H1 (cell line): ENCODE measurements around the gene ADGB. TPM values are rescaled to one million over a fixed set of nuclear protein-coding genes. Genes with fewer than 3 reads are reported as not detected.

Experiments used
- CTCF ChIA-PET: fragments of 300-600 bp; sonication (Branson Sonifier 250); formaldehyde crosslinking; loops from one replicate; lab custom pipeline; 2021; ENCODE audit not compliant: partially characterized antibody; lab: Charles Lee
- POLR2A ChIA-PET: fragments of 300-600 bp; sonication (Branson Sonifier 250); formaldehyde crosslinking; loops from one replicate; lab custom pipeline; 2021; ENCODE audit warnings: inconsistent platforms; ENCODE audit not compliant: partially characterized antibody; lab: Charles Lee
- DNase-seq, 2 experiments: peaks; one replicate each; pipeline versions ENCODE4 v3.0.0 to v3.0.0-alpha.2; 2010 to 2022; ENCODE audit warnings: low spot score in 2 of 2, low read depth in 1 of 2, mixed read lengths in 1 of 2
- FAIRE-seq: peaks from 2 replicates; lab custom pipeline; 2011; peaks lifted over from hg19 to GRCh38; lab: Jason Lieb, UNC
- H2AFZ ChIP-seq: 2 replicates; pipeline ENCODE4 v1.8.1; 2012; ENCODE audit warnings: low read length, inconsistent platforms
- H2AK5ac ChIP-seq: 2 replicates; pipeline ENCODE4 v1.6.1; 2013; ENCODE audit warnings: low read depth, low read length
- H2BK120ac ChIP-seq: replicated peaks from 2 replicates; pipeline ENCODE3; 2013; ENCODE audit warnings: low read depth, low read length, inconsistent platforms
- H2BK12ac ChIP-seq: 2 replicates; pipeline ENCODE4 v1.6.1; 2013; ENCODE audit warnings: low read depth, low read length
- H2BK15ac ChIP-seq: 2 replicates; pipeline ENCODE4 v1.6.1; 2013; ENCODE audit warnings: low read length
- H2BK20ac ChIP-seq: 2 replicates; pipeline ENCODE4 v1.6.1; 2013; ENCODE audit warnings: low read length
- H2BK5ac ChIP-seq: 2 replicates; pipeline ENCODE4 v1.6.1; 2013; ENCODE audit warnings: low read depth, low read length
- H3K14ac ChIP-seq: 2 replicates; pipeline ENCODE4 v1.6.1; 2013; ENCODE audit warnings: inconsistent platforms; ENCODE audit not compliant: insufficient read length
- H3K18ac ChIP-seq: 2 replicates; pipeline ENCODE4 v1.6.1; 2013; ENCODE audit warnings: low read length; ENCODE audit errors: extremely low read depth
- H3K23ac ChIP-seq: 2 replicates; pipeline ENCODE4 v1.6.1; 2013; ENCODE audit warnings: inconsistent platforms; ENCODE audit not compliant: insufficient read length
- H3K23me2 ChIP-seq: 2 replicates; pipeline ENCODE4 v1.6.1; 2013; ENCODE audit warnings: low read depth, low read length
- H3K27ac ChIP-seq: 2 replicates; pipeline ENCODE4 v1.6.1; 2011; ENCODE audit warnings: low read depth, low read length, inconsistent platforms
- H3K27me3 ChIP-seq, 4 experiments: replicated peaks in 1 of 4; 1 replicate in 1 of 4; 2 replicates in 3 of 4; pipeline versions ENCODE4 v1.6.1 to v1.8.1; 2011 to 2013; ENCODE audit warnings: low read length in 3 of 4, mild to moderate bottlenecking in 3 of 4, inconsistent platforms in 2 of 4, mixed read lengths in 2 of 4, moderate library complexity in 1 of 4; ENCODE audit not compliant: control insufficient read depth in 3 of 4, insufficient read depth in 3 of 4; ENCODE audit errors: extremely low read depth in 1 of 4
- H3K36me3 ChIP-seq, 4 experiments: 2 replicates each; pipeline versions ENCODE4 v1.6.1 to v1.8.1; 2011 to 2013; ENCODE audit warnings: mild to moderate bottlenecking in 4 of 4, low read length in 3 of 4, moderate library complexity in 2 of 4, control low read depth in 1 of 4, inconsistent platforms in 1 of 4; ENCODE audit not compliant: insufficient read depth in 4 of 4, control insufficient read depth in 2 of 4
- H3K4ac ChIP-seq: replicated peaks from 2 replicates; pipeline ENCODE3; 2013; ENCODE audit warnings: low read length, low read depth, mixed read lengths, inconsistent platforms; ENCODE audit not compliant: insufficient read length
- H3K4me1 ChIP-seq, 4 experiments: replicated peaks in 1 of 4; 1 replicate in 1 of 4; 2 replicates in 3 of 4; pipeline versions ENCODE4 v1.6.1 to v1.8.1; 2011 to 2013; ENCODE audit warnings: low read length in 3 of 4, inconsistent platforms in 2 of 4, mixed read lengths in 1 of 4; ENCODE audit not compliant: insufficient read depth in 4 of 4, control insufficient read depth in 3 of 4
- H3K4me2 ChIP-seq, 2 experiments: 2 replicates each; pipeline versions ENCODE4 v1.6.1 to v1.8.1; 2011 to 2013; ENCODE audit warnings: low read depth in 2 of 2, low read length in 2 of 2, control low read depth in 1 of 2, inconsistent platforms in 1 of 2, mild to moderate bottlenecking in 1 of 2; ENCODE audit not compliant: insufficient read depth in 1 of 2
- H3K4me3 ChIP-seq, 4 experiments: fragments of 200-600, 300-600 bp in 1 of 4; sonication (generic), shearing (Covaris generic), sonication (Bioruptor Twin) in 1 of 4; 2 replicates each; pipeline versions ENCODE4 v1.5.1 to v1.8.1; 2011 to 2016; ENCODE audit warnings: low read length in 4 of 4, low read depth in 3 of 4, control low read depth in 2 of 4, inconsistent platforms in 2 of 4, mild to moderate bottlenecking in 2 of 4, mixed read lengths in 1 of 4, moderate library complexity in 1 of 4; ENCODE audit not compliant: insufficient read depth in 2 of 4; ENCODE audit errors: extremely low read depth in 1 of 4
- H3K56ac ChIP-seq: replicated peaks from 2 replicates; pipeline ENCODE3; 2013; ENCODE audit warnings: low read depth, mild to moderate bottlenecking, mixed read lengths, low read length, inconsistent platforms; ENCODE audit not compliant: insufficient read length
- H3K79me1 ChIP-seq: 2 replicates; pipeline ENCODE4 v1.6.1; 2013; ENCODE audit warnings: low read depth, low read length, control low read depth
- H3K79me2 ChIP-seq, 2 experiments: 2 replicates each; pipeline versions ENCODE4 v1.6.1 to v1.8.1; 2012 to 2013; ENCODE audit warnings: low read length in 2 of 2, mild to moderate bottlenecking in 2 of 2, inconsistent platforms in 1 of 2; ENCODE audit not compliant: insufficient read depth in 2 of 2, control insufficient read depth in 1 of 2
- H3K9ac ChIP-seq, 4 experiments: replicated peaks in 1 of 4; 1 replicate in 1 of 4; 2 replicates in 3 of 4; pipeline versions ENCODE4 v1.6.1 to v1.8.1; 2011 to 2013; ENCODE audit warnings: low read depth in 3 of 4, low read length in 3 of 4, control low read depth in 2 of 4, mild to moderate bottlenecking in 2 of 4, moderate library complexity in 2 of 4, inconsistent platforms in 1 of 4; ENCODE audit errors: extremely low read depth in 1 of 4
- H3K9me3 ChIP-seq, 2 experiments: 2 replicates each; pipeline versions ENCODE4 v1.6.1 to v1.8.1; 2012 to 2013; ENCODE audit warnings: mild to moderate bottlenecking in 2 of 2, moderate library complexity in 2 of 2, control low read depth in 1 of 2, inconsistent platforms in 1 of 2, low read depth in 1 of 2, low read length in 1 of 2, mixed read lengths in 1 of 2; ENCODE audit not compliant: insufficient read depth in 2 of 2
- H4K20me1 ChIP-seq, 2 experiments: replicated peaks in 1 of 2; 2 replicates each; pipeline versions ENCODE3 to v1.8.1; 2011 to 2013; ENCODE audit warnings: inconsistent platforms in 2 of 2, low read length in 2 of 2, mild to moderate bottlenecking in 1 of 2; ENCODE audit not compliant: insufficient read depth in 2 of 2, control insufficient read depth in 1 of 2
- H4K5ac ChIP-seq: 2 replicates; pipeline ENCODE4 v1.6.1; 2013; ENCODE audit warnings: low read length, low read depth, mixed read lengths, inconsistent platforms; ENCODE audit not compliant: insufficient read length
- H4K8ac ChIP-seq: 2 replicates; pipeline ENCODE4 v1.8.0; 2013; ENCODE audit warnings: mild to moderate bottlenecking, moderate library complexity, low read length, inconsistent platforms; ENCODE audit not compliant: insufficient read depth; ENCODE audit errors: extremely low read depth
- H4K91ac ChIP-seq: replicated peaks from 2 replicates; pipeline ENCODE3; 2013; ENCODE audit warnings: low read length, mixed read lengths, inconsistent platforms; ENCODE audit not compliant: insufficient read length
- ATF2 ChIP-seq: IDR thresholded peaks from 2 replicates; pipeline ENCODE4 v1.6.1; 2012; ENCODE audit warnings: low read length, inconsistent platforms
- CREB1 ChIP-seq: IDR thresholded peaks from 2 replicates; pipeline ENCODE4 v1.6.1; 2012; ENCODE audit warnings: inconsistent platforms
- SIX5 ChIP-seq: IDR thresholded peaks from 2 replicates; pipeline ENCODE4 v1.6.1; 2011; ENCODE audit warnings: mild to moderate bottlenecking, low read depth, low read length
- WGBS, 2 experiments: shearing (Covaris generic) in 1 of 2; methylation state at CpG; one replicate each; pipeline versions ENCODE4 v1.1.6 to v1.1.7; 2013 to 2015; ENCODE audit warnings: low lambda C conversion rate in 2 of 2, mixed read lengths in 2 of 2, inconsistent platforms in 1 of 2, low coverage in 1 of 2, missing lambda C conversion rate in 1 of 2; ENCODE audit not compliant: insufficient replicate concordance in 2 of 2, insufficient coverage in 1 of 2, insufficient read length in 1 of 2; ENCODE audit errors: extremely low coverage in 1 of 2, missing lambda C conversion rate in 1 of 2; 5-methylcytosine and 5-hydroxymethylcytosine counted together
- polyA plus RNA-seq, 7 experiments: library from polyadenylated mRNA; depleted of rRNA in 3 of 7; stranded (reverse) in 5 of 7; unstranded in 2 of 7; fragments of >200 nt in 5 of 7; fragments of 200-250 nt in 2 of 7; gene quantifications; 1 replicate in 5 of 7; 2 replicates in 1 of 7; 4 replicates in 1 of 7; pipeline versions ENCODE4 v1.2.1 to v1.2.3, GENCODE V29; 2011 to 2013; ENCODE audit warnings: missing spikeins in 2 of 7, mixed read lengths in 2 of 7
- total RNA-seq: library from RNA; stranded (reverse); fragmentation: NEBNext Ultra II Directional; extraction: Animal tissue kit (Norgen Biotek cat#: 25700); gene quantifications from 2 replicates; pipeline ENCODE4 v1.2.1, GENCODE V29; 2021

ADGB gene
- total and polyA plus RNA-seq, 2 of the 8 experiments (the other 6 are each of a cell fraction or from before 2014, with no cell fraction given), result not detected

- TF ChIP-seq SIX5 (no peak), ATF2 (no peak), CREB1 (no peak)
- CTCF ChIA-PET, result interaction anchor here (0.9 to 1.3 kb wide), 3 partner anchors 8 to 517 kb away, joined by 3 to 5 read pairs (median 4); no protein-coding TSS in a partner anchor
Measured at GRCh38 chr6:146864885-146865284, 266.1 kb downstream of the ADGB start.

More at GRCh38 chr6:146864885-146865284, 266.1 kb downstream of the ADGB start:
- Histone ChIP-seq H3K9me3 (no peaks in the 10 kb centered on the region), H3K27ac (no peak overlapping the region), H2BK120ac (no peak overlapping the region), H2BK20ac (no peak overlapping the region), H3K23me2 (no peaks in the 10 kb centered on the region), H2AK5ac (no peak overlapping the region), H4K91ac (no peak overlapping the region), H4K20me1 (no peaks in the 10 kb centered on the region), H4K8ac (no peak overlapping the region), H3K4ac (no peak overlapping the region), H3K4me2 (no peak overlapping the region), H2AFZ (no peak overlapping the region), H3K4me3 (no peak overlapping the region), H3K36me3 (no peaks in the 10 kb centered on the region), H3K18ac (no peak overlapping the region), H3K79me2 (no peaks in the 10 kb centered on the region), H2BK15ac (no peak overlapping the region), H3K4me1 (no peaks in the 10 kb centered on the region), H3K23ac (no peak overlapping the region), H4K5ac (no peak overlapping the region), H2BK5ac (no peak overlapping the region), H3K79me1 (no peaks in the 10 kb centered on the region), H2BK12ac (no peak overlapping the region), H3K27me3 (no peaks in the 10 kb centered on the region), H3K9ac (no peak overlapping the region), H3K56ac (no peak overlapping the region), H3K14ac (no peak overlapping the region)
- DNase-seq, result no peak
- POLR2A ChIA-PET, result no interaction called here
- FAIRE-seq, result no peak
- 96% methylated on average over 2 of the region's 2 CpGs; no CpG with 5 or more reads in 1 of the 2 experiments for WGBS, 2 experiments
